ENCODE data around the gene ASB13.

- peak; percentile 94 for TF ChIP-seq CTCF (IDR thresholded peaks at IDR 0.05; ENCODE audit: low read length)
- no peak for TF ChIP-seq EZH2phosphoT487 (IDR thresholded peaks at IDR 0.05; ENCODE audit: low read length)
These were observed 43.2 kb downstream of the ASB13 start for GRCh38 chr10:5623081-5623748.
